HK-2 (cell line): ENCODE results near the gene LIPK.
A peak's percentile ranks its signal among the peaks of the same experiment; 100 is the strongest.
"Not testable (repeated sequence)": the region's sequence is repeated elsewhere in the genome, so short reads cannot be mapped to it uniquely, and the experiment has no call there.

Experiments used
- DNase-seq: peaks from one replicate; pipeline ENCODE4 v3.0.0-alpha.2; 2018; ENCODE audit not compliant: unreplicated experiment

Gene LIPK

DNA sequence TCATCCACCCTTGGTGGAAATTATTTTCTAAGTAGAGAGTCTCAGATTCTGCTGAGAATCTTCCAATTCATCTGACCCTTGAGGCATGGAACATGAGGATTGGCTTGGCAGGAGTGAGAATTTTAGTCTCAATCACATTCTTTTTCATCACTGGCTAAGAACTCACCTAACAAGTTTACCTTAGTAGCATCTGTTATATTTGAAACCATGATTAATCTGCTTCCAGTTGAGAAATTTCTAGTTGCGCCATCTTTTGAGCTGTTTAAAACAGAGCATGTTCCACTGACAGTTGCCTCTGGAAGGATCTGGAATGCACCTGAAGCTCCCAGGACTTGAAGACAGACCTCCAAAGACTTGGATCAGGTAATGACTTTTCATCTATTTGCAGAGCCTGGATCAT lies at the start of gene LIPK:
Gene LIPK (plus strand): TSS at position 292 of the 400 bp plus-strand sequence. CDS start 18,295 bp downstream, outside the sequence.
- DNase-seq, result no peak

GRCh38 chr10:88657901-88658300 lies 48.1 kb upstream of the LIPK start:
- DNase-seq, result no peak

GRCh38 chr10:88659725-88660597 lies 46.1 kb upstream of the LIPK start:
- DNase-seq, result no peak

DNA sequence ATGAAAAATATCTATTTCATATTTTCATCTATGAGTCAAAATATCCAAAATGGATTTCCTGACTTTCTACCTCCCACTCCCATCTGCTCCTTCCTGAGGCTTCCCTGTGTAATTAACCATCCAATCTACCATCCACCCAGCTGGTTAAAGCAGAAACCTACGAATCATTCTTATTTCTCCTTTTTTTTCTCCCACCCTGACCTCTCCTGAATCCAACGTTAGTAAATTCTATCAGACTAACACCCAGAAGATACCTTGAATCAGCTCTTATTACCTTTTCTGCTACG lies 45.5 kb upstream of the LIPK start:
- no peak for DNase-seq

DNA sequence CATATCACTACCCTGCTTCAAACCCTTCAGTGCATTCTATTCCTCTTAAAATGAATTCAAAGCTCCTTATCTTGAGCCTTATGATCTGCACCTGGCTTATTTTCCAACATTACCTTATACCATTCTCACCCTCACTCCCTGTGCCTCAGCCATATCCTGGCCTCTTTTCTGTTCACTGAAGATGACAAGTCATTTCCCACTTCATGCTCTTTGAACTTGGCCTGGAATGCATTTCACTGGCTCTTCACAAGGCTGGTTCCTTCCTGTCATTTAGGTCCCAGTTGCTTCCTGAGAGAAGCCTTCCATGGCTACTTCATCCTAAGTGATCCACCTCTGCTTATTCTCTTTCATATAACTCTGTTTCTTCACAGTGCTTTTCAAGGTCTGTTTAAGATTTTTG lies 45.0 kb upstream of the LIPK start:
- no peak for DNase-seq

GRCh38 chr10:88661577-88661976 lies 44.5 kb upstream of the LIPK start:
- no peak for DNase-seq

GRCh38 chr10:88663153-88663552 lies 42.9 kb upstream of the LIPK start:
- not testable (repeated sequence) for DNase-seq

GRCh38 chr10:88664142-88664541 lies 41.9 kb upstream of the LIPK start, which contains the start of gene LIPF:
TSS of gene LIPF (plus strand) at chr10:88664442. CDS start at chr10:88667298, 2,856 bp downstream.
- DNase-seq, result no peak

DNA sequence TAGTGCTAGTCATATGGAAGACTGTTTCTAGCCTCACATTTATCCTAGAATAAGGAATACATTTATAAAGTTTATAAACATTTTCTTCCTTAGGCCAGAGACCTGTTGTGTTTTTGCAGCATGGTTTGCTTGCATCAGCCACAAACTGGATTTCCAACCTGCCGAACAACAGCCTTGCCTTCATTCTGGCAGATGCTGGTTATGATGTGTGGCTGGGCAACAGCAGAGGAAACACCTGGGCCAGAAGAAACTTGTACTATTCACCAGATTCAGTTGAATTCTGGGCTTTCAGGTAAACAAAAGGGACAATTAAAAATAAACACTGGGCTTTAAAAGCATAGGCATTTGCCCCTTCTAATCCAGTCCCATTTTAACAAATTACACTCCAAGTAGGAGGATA lies 37.6 kb upstream of the LIPK start:
- no peak for DNase-seq

DNA sequence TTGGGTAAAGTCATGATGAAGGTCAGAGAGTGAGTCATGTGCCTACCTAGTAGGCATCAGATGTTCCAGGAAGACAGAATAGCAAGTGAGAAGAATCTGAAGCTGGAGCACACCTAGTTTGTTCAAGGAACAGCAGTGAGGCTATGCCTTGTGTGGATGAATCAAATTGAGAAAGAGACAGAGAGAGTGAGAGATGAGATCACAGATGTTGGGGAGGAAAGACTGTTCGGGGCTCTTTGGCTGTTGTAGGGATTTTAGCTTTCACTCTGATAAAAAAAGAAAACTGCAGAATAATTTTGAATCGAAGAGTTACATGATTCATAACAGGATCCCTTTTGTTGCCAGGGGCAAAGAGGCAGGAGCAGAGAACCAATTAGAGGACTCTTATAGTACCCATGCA lies 35.6 kb upstream of the LIPK start:
- DNase-seq, result no peak

- DNase-seq, result peak; percentile 7
Observed at GRCh38 chr10:88672041-88672440, 34.0 kb upstream of the LIPK start.

DNA sequence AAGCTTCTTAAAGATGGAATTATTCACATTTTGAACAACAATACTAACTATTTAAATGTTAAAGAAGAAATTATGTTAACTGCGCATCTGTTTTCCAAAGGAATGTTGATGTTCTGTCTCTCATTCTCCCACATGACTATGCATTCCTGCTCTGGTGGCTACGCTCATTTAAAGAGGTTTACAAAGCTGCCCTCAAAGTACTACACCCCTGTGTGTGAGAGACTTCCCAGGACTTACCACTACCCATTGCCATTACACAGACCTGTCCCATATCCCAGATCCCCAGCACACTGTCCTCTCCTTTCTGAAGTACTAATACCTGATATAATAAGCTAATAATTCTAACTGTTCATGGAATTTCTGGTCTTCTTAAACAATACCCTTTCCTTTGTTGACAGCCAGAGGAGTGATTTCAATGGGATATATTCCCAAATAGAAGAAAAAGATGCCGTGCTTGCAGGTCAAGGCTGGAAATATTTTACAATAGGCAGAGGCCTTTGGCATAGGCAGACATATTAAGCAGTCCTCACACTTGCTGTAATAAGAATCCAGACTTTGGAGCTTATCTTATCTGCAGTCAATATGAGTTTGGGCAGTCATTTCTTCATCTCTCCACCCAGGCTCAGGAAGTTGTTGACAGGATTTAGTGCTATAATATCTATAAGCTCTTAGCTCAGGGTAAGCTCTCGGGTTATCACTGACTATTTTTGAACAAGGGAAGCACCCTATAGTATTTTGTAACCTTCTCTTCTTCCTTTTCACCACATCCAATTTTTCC lies 29.6 kb upstream of the LIPK start:
- DNase-seq, result no peak

- DNase-seq, result no peak
Observed at GRCh38 chr10:88680958-88681357, 25.1 kb upstream of the LIPK start.

GRCh38 chr10:88682491-88682890 lies 23.6 kb upstream of the LIPK start:
- no peak for DNase-seq

GRCh38 chr10:88687853-88688467 lies 18.1 kb upstream of the LIPK start:
- no peak for DNase-seq

DNA sequence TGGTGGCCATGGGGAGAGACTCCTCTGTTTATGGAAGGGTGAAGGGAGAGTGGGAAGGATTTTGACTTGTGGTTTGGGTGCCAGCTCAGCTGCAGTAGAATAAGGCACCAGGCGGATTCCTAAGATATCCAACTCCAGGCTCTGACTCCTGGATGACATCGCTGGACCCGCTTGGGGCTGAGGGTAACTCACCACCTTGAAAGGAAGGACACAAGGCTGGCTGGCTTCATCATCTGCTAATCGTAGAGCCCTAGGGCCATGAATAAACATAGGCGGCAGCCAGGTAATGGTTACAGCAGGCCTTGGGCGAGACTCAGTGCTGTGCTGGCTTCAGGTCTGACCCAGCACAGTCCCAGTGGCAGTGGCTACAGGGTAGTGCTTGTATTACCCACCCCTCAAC lies 16.7 kb upstream of the LIPK start:
- no peak for DNase-seq

GRCh38 chr10:88693392-88694020 lies 12.5 kb upstream of the LIPK start:
- DNase-seq, result no peak

DNA sequence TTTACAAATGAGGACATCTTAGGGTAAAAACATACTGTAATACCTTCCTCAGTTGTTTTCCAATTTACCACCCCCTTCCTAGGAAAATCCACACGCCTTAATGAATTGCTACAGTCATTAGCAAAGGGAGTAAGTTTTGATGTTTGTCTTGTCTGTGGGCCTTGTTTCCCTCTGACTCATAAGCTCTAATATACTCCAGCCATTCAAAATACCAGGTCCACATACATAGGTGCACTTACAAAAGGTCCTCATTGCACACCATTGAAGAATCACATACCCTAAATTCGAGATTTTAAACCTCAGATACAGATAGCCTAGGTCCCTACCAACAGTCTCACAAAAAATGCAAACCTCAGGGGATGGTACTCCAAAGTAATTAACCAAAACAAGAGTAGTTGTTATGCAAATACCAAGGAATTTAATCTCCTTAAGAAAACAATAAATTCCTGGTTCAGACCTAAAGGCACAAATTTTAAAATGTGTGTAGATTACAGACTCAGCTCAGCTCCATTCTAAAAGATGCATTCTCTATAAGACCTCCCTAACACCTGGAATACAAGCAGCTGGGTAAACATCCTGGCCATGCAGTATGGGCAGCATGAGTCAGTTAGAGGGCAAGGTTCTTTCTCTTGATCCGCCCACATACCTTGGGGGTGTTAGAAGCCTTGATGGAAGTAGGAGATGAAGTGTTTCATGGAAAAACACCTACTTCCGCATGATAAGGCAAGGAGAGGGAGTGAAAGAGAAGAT lies 3.0 kb upstream of the LIPK start:
- peak; percentile 16 for DNase-seq

DNA sequence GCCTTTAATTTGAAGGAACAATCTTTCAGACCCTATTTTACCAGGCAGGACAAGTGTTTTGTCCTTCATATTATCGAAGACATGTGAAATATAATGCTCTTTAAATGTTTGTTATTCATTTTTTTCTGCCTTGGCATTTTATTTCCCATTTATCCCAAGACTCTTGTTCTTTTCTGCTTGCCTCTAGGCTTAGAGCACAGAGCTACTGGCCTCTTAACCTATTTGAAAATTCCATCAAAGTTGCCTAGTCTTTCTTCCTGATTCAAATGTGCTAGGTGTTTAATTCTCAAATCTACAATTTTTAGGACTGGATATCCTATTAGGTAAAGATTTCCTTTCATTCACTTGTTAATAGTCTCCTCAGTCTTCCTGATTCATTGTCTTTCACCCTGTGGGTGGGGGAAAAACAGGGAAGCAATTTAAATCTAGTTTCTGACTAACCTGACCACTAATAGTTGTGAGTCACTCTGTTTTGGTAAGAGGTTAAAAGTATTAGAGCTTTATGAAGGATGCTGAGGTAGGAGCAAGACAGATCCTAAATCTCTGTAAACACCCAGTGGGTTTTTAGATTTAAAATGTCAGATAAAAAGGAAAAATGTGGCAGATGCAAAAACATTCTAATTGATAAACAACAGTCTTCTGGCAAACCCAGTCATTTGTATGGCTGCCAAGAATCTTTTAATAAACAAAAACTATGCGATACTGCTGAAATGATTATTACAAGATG lies 1.5 kb downstream of the LIPK start:
- DNase-seq, result no peak

- DNase-seq, result not testable (repeated sequence)
Observed at GRCh38 chr10:88709361-88709760, 3.3 kb downstream of the LIPK start.

DNA sequence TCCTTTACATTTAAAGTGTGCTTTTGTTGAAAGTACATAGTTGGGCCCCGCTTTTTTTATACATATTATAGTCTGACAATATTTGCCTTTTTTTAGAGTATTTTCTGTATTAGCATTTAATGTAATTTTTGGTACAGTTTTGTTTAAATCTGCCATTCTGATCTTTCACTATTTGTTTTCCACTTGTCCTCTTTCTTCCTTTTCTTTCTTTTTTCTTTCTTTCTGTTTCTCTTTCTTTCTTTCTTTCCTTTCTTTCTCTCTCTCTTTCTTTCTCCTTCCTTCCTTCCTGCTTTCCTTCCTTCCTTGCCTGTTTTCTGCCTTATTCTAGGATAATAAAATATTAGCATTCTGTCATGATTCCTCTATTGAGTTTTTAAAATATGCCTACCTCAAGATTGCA lies 9.5 kb downstream of the LIPK start:
- no peak for DNase-seq
